Loucy (cell line): ENCODE data around the gene FRAS1.

Experiments
- H2AFZ ChIP-seq: fragments of 200-600 bp; sonication (generic); 2 replicates; pipeline ENCODE4 v1.6.0; 2016; ENCODE audit warnings: antibody characterized with exemption, mild to moderate bottlenecking, low read length, moderate library complexity
- H3F3A ChIP-seq: fragments of 200-600 bp; 2 replicates; pipeline ENCODE4 v1.6.0; 2016; ENCODE audit warnings: antibody characterized with exemption, low read depth, mild to moderate bottlenecking
- H3K27me3 ChIP-seq: fragments of 200-600 bp; sonication (generic); 2 replicates; pipeline ENCODE4 v1.6.1; 2014; ENCODE audit warnings: low read length, mild to moderate bottlenecking; ENCODE audit not compliant: insufficient read depth, poor library complexity, severe bottlenecking
- H3K36me3 ChIP-seq: fragments of 200-600 bp; sonication (generic); 2 replicates; pipeline ENCODE4 v1.6.1; 2016; ENCODE audit warnings: low read length; ENCODE audit not compliant: insufficient read depth
- H3K4me1 ChIP-seq: fragments of 200-600 bp; sonication (generic); 2 replicates; pipeline ENCODE4 v1.5.1; 2014; ENCODE audit warnings: low read length, mild to moderate bottlenecking; ENCODE audit not compliant: insufficient read depth, poor library complexity, severe bottlenecking
- H3K4me2 ChIP-seq: fragments of 200-600 bp; sonication (generic); 2 replicates; pipeline ENCODE4 v1.6.0; 2014; ENCODE audit warnings: antibody characterized with exemption, low read length, low read depth, mild to moderate bottlenecking; ENCODE audit not compliant: poor library complexity, severe bottlenecking
- H3K4me3 ChIP-seq: fragments of 200-600 bp; sonication (generic); 2 replicates; pipeline ENCODE4 v1.5.1; 2014; ENCODE audit warnings: low read length, mild to moderate bottlenecking, mixed read lengths; ENCODE audit not compliant: poor library complexity, severe bottlenecking
- H3K79me2 ChIP-seq: fragments of 200-600 bp; sonication (generic); 2 replicates; pipeline ENCODE4 v1.6.1; 2014; ENCODE audit warnings: low read length; ENCODE audit not compliant: insufficient read depth
- H3K9ac ChIP-seq: fragments of 200-600 bp; sonication (generic); 2 replicates; pipeline ENCODE4 v1.6.0; 2014; ENCODE audit warnings: mild to moderate bottlenecking, low read depth, low read length, moderate library complexity; ENCODE audit not compliant: poor library complexity, severe bottlenecking
- H3K9me2 ChIP-seq: fragments of 200-600 bp; sonication (generic); replicated peaks from 2 replicates; pipeline ENCODE4 v1.6.1; 2016; ENCODE audit warnings: low read depth, low read length, mixed read lengths
- H3K9me3 ChIP-seq: fragments of 200-600 bp; sonication (generic); 2 replicates; pipeline ENCODE4 v1.6.1; 2014; ENCODE audit warnings: mild to moderate bottlenecking, antibody characterized with exemption, low read length, low read depth; ENCODE audit not compliant: insufficient read depth
- H4K20me1 ChIP-seq: fragments of 200-600 bp; sonication (generic); 2 replicates; pipeline ENCODE4 v1.6.0; 2014; ENCODE audit warnings: antibody characterized with exemption, low read length, mild to moderate bottlenecking; ENCODE audit not compliant: insufficient read depth, poor library complexity, severe bottlenecking
- CTCF ChIP-seq: fragments of 200-600 bp; sonication (generic); conservative IDR thresholded peaks from 2 replicates; pipeline ENCODE4 v1.5.1; 2014; ENCODE audit warnings: mild to moderate bottlenecking, antibody characterized with exemption, low read length
- EZH2phosphoT487 ChIP-seq: fragments of 200-600 bp; IDR thresholded peaks from 2 replicates; pipeline ENCODE4 v1.6.1; 2018; ENCODE audit warnings: antibody characterized with exemption, mild to moderate bottlenecking, moderate library complexity, borderline replicate concordance

The FRAS1 gene

GRCh38 chr4:78184584-78184983, 127.5 kb downstream of the FRAS1 start:
- Histone ChIP-seq H3K9me3 (no peaks in the 10 kb centered on the region), H3K36me3 (no peaks in the 10 kb centered on the region), H3K79me2 (no peaks in the 10 kb centered on the region), H3K4me2 (no peak overlapping the region), H3K9me2 (no peaks in the 10 kb centered on the region), H2AFZ (no peak overlapping the region), H3K27me3 (no peaks in the 10 kb centered on the region), H3K9ac (no peak overlapping the region), H4K20me1 (no peaks in the 10 kb centered on the region), H3F3A (no peaks in the 10 kb centered on the region), H3K4me1 (no peaks in the 10 kb centered on the region), H3K4me3 (no peak overlapping the region)
- TF ChIP-seq CTCF (no peak), EZH2phosphoT487 (no peak)

- TF ChIP-seq CTCF (no peak), EZH2phosphoT487 (no peak)
- H3K4me2 ChIP-seq, result no peak overlapping the region
- no peak overlapping the region for H3K4me3 ChIP-seq
- no peaks in the 10 kb centered on the region for H3K9me3 ChIP-seq
- no peaks in the 10 kb centered on the region for H3K36me3 ChIP-seq
- no peak overlapping the region for H2AFZ ChIP-seq
- no peaks in the 10 kb centered on the region for H3K4me1 ChIP-seq
- no peak overlapping the region for H3K9ac ChIP-seq
- H4K20me1 ChIP-seq, result no peaks in the 10 kb centered on the region
- H3F3A ChIP-seq, result no peaks in the 10 kb centered on the region
- no peaks in the 10 kb centered on the region for H3K79me2 ChIP-seq
- H3K9me2 ChIP-seq, result no peaks in the 10 kb centered on the region
- no peaks in the 10 kb centered on the region for H3K27me3 ChIP-seq
Measured at GRCh38 chr4:78185117-78185516, 128.0 kb downstream of the FRAS1 start.

- H3K9me3 ChIP-seq, result no peaks in the 10 kb centered on the region
- H4K20me1 ChIP-seq, result no peaks in the 10 kb centered on the region
- no peak for TF ChIP-seq CTCF
- no peak for TF ChIP-seq EZH2phosphoT487
- no peak overlapping the region for H2AFZ ChIP-seq
- H3K79me2 ChIP-seq, result no peaks in the 10 kb centered on the region
- H3K9me2 ChIP-seq, result no peaks in the 10 kb centered on the region
- no peak overlapping the region for H3K4me3 ChIP-seq
- no peaks in the 10 kb centered on the region for H3K4me1 ChIP-seq
- no peaks in the 10 kb centered on the region for H3F3A ChIP-seq
- no peak overlapping the region for H3K4me2 ChIP-seq
- H3K9ac ChIP-seq, result no peak overlapping the region
- no peaks in the 10 kb centered on the region for H3K36me3 ChIP-seq
- H3K27me3 ChIP-seq, result no peaks in the 10 kb centered on the region
Measured at GRCh38 chr4:78186597-78187543, 129.7 kb downstream of the FRAS1 start.
